Measurements from ENCODE around the gene NINJ1. TPM values are rescaled to one million over a fixed set of nuclear protein-coding genes. Genes with fewer than 3 reads are reported as not detected.

NINJ1 gene
- total RNA-seq, 4 donors from 2014 or later, result 47.0 to 56.8 (median 54.5) TPM

DNA sequence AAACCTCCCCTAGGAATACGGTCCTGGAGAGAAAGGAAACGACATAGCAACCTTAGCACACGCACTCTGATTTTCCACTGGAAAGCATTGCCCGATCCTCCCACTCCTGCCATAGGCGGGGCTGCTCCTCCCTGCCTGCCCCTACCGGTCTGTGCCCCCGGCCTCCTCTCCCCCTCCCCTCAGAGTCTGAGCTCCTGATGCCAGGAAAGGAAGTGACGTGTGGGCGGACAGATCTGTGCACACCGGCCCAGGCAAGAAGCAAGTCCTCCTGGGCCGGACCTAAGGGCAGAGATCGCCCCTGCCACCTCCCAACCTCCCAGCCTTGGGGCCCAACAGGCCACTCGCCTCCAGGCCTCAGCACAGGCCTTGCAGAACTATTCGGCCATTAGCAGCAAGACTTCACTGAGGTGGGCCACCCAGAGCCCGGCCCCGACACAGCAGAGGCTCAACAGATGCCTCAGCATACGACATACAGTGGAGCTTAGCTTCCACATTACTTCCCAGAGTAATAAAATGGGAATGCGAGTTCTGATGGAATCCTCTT, 7.2 kb downstream of the NINJ1 start:
- no peaks in the 10 kb centered on the region for H3K9me3 ChIP-seq
- H3K4me3 ChIP-seq, result no peak overlapping the region
- peaks cover 0 to 34% (median 0%) of the 10 kb centered on the region in 3 donors for H3K36me3 ChIP-seq
- TF ChIP-seq CTCF (IDR thresholded peaks at IDR 0.05), result no peak
- TF ChIP-seq POLR2A (IDR thresholded peaks at IDR 0.05), result no peak
- H3K27me3 ChIP-seq, result no peaks in the 10 kb centered on the region
- H3K4me1 ChIP-seq, result peaks cover 0 to 59% (median 17%) of the 10 kb centered on the region in 4 donors
- peak overlapping the region; percentile 28 to 46 (median 36) for H3K27ac ChIP-seq
- DNase-seq, result peak in 2 of 3 donors; percentile 42 to 49

DNA sequence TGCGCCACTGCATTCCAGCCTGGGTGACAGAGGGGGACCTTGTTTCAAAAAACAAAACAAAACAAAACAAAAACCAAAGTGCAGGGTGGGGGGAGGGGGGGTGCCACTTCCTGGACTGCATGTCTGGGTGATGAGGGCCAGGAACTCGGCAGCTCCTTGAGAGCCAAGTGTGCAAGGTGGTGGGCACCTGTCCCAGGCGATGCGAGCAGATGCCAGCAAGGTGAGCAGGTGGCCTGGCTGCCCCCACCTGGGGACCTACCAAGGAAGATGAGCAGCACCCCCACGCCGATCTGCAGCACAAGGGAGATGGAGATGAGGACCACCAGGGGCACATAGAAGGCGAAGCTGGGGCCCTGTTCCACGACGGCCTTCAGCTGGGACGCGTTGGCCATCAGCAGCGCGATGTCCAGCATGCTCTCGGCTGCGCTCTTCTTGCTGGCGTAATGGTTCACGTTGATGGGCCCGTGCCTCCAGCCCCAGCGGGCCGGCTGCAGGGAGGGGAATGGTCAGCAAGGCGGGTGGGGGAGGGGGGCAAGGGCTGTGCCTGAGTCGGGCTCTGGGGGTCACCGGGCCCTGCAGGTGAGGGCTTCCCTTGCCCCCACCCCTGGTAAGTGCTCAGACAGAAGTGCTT, 7.8 kb downstream of the NINJ1 start:
- no peaks in the 10 kb centered on the region for H3K9me3 ChIP-seq
- H3K27ac ChIP-seq, result peak overlapping the region in 3 of 4 donors; percentile 30 to 46 (median 42)
- H3K4me3 ChIP-seq, result no peak overlapping the region
- H3K36me3 ChIP-seq, result peaks cover 0 to 41% (median 0%) of the 10 kb centered on the region in 3 donors
- DNase-seq, result peak in 2 of 3 donors; percentile 43 to 44
- TF ChIP-seq POLR2A (IDR thresholded peaks at IDR 0.05), result no peak
- TF ChIP-seq CTCF (IDR thresholded peaks at IDR 0.05), result no peak
- no peaks in the 10 kb centered on the region for H3K27me3 ChIP-seq
- H3K4me1 ChIP-seq, result peaks cover 0 to 53% (median 16%) of the 10 kb centered on the region in 4 donors

DNA sequence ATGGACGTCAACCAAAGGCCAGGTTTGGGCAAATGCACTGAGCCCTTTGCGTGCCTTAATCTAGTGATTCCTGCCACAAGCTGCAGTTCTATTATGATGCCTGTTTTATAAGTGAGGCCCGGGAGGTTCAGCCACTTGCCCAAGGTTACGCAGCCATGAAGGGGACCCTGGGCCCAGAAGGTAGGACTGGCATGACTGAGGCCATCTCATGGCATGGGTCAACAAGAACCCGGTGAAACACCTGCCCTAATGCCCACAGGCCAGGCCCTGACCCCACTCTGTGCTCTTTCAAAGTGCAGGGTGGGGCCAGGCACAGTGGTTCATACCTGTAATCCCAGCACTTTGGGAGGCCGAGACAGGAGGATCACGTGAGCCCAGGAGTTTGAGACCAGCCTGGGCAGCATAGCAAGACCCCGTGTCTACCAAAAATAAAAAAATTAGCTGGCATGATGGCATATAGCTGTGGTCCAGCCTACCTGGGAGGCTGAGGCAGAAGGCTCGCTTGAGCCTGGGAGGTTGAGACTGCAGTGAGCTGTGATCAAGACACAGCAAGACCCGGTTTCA, 8.6 kb downstream of the NINJ1 start:
- no peaks in the 10 kb centered on the region for H3K9me3 ChIP-seq
- H3K4me3 ChIP-seq, result no peak overlapping the region
- H3K27ac ChIP-seq, result peak overlapping the region in 2 of 4 donors; percentile 4 to 11
- peaks cover 0 to 47% (median 0%) of the 10 kb centered on the region in 3 donors for H3K36me3 ChIP-seq
- no peaks in the 10 kb centered on the region for H3K27me3 ChIP-seq
- TF ChIP-seq POLR2A (IDR thresholded peaks at IDR 0.05) (no peak), CTCF (IDR thresholded peaks at IDR 0.05) (no peak)
- H3K4me1 ChIP-seq, result peaks cover 0 to 48% (median 13%) of the 10 kb centered on the region in 4 donors
- DNase-seq, result peak in 1 of 3 donors; percentile 27

GRCh38 chr9:93124793-93125192, 9.3 kb downstream of the NINJ1 start:
- no peak overlapping the region for H3K27ac ChIP-seq
- no peak overlapping the region for H3K4me3 ChIP-seq
- H3K36me3 ChIP-seq, result peaks cover 0 to 47% (median 0%) of the 10 kb centered on the region in 3 donors
- no peaks in the 10 kb centered on the region for H3K27me3 ChIP-seq
- H3K4me1 ChIP-seq, result peaks cover 0 to 48% (median 16%) of the 10 kb centered on the region in 4 donors
- H3K9me3 ChIP-seq, result no peaks in the 10 kb centered on the region
- peak in 2 of 3 donors; percentile 37 to 41 for DNase-seq
- TF ChIP-seq POLR2A (IDR thresholded peaks at IDR 0.05) (no peak), CTCF (IDR thresholded peaks at IDR 0.05) (no peak)

GRCh38 chr9:93123561-93124283, 10.3 kb downstream of the NINJ1 start:
- Histone ChIP-seq H3K36me3 (peaks cover 0 to 47% (median 0%) of the 10 kb centered on the region in 3 donors), H3K27me3 (no peaks in the 10 kb centered on the region), H3K9me3 (no peaks in the 10 kb centered on the region), H3K4me1 (peaks cover 0 to 42% (median 17%) of the 10 kb centered on the region in 4 donors), H3K4me3 (no peak overlapping the region), H3K27ac (no peak overlapping the region)
- TF ChIP-seq POLR2A (IDR thresholded peaks at IDR 0.05) (no peak), CTCF (IDR thresholded peaks at IDR 0.05) (no peak)
- peak in 2 of 3 donors; percentile 41 to 45 for DNase-seq

Data from Peyer's patch (tissue), 4 donors.